ENCODE results near the gene GRB2.

Gene GRB2

DNA sequence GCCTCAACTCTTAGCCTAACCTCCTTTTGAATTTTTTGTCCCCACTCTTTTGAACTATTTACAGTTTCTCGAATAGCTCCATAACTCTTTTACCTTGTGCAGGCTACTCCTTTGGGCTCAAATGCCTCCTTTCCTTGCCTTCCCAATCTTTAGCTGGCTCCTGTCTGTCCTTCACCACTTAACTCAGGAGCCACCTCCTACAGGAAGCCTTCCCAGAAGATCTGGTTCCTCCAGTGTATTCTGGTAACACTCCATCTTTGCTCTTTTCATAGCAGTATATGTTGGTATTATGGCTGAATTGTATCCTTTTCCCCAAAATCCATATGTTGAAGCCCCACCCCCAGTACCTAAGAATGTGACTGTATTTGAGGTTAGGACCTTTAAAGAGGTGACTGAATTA lies 9.0 kb upstream of the GRB2 start:
- DNase-seq (ENCODE audit: low read depth in 3 of 3, low spot score in 1 of 3), result no peak

GRCh38 chr17:75412455-75413317 lies 7.2 kb upstream of the GRB2 start:
- DNase-seq (ENCODE audit: low read depth in 3 of 3, low spot score in 1 of 3), result peak in 2 of 3 donors; percentile 45 to 62

DNA sequence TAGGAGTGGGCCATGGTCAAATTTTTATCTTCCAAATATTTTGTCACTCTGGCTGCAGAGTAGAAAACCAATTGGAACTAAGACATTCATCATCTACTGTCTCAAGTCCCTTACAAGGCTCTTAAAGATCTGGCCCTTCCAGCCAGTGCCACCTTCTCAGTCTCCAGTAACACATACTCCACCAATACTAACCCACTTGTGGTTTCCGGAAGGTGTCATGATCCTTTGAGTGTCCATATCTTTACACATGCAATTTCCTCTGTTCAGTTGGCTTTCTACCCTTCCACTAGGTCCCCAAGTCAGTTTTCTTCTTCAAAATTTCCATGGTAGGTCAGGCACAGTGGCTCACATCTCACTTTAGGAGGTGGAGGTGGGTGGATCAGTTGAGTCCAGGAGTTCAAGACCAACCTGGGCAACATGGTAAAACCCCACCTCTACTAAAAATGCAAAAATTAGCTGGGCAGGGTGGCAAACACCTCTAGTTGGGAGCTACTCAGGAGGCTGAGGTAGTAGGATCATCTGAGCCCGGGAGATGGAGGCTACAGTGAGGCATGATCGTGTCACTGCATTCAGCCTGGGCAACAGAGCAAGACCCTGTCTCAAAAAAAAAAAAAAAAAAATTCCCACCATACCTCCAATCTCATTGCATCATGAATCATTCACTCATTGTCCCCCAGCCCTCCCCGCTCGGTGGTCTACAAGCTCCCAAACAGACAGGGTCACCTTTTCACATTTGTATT lies 6.0 kb upstream of the GRB2 start:
- DNase-seq (ENCODE audit: low read depth in 3 of 3, low spot score in 1 of 3), result no peak

DNA sequence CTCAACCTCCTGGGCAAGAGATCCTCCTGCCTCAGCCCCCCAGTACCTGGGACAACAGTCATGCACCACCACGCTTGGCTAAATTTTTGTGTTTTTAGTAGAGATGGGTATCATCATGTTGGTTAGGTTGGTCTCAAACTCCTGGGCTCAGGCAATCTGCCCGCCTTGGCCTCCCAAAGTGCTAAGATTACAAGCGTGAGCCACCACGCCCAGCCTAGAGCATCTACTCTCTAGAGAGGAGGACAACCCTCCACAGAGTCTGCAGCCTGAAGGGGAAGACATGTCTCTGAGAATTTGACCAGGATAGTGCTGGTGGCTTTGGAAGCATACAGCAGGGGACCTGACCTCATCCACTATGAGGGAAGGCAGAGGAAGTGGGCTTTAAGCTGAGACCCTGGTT lies 4.7 kb upstream of the GRB2 start:
- no peak for DNase-seq (ENCODE audit: low read depth in 3 of 3, low spot score in 1 of 3)

DNA sequence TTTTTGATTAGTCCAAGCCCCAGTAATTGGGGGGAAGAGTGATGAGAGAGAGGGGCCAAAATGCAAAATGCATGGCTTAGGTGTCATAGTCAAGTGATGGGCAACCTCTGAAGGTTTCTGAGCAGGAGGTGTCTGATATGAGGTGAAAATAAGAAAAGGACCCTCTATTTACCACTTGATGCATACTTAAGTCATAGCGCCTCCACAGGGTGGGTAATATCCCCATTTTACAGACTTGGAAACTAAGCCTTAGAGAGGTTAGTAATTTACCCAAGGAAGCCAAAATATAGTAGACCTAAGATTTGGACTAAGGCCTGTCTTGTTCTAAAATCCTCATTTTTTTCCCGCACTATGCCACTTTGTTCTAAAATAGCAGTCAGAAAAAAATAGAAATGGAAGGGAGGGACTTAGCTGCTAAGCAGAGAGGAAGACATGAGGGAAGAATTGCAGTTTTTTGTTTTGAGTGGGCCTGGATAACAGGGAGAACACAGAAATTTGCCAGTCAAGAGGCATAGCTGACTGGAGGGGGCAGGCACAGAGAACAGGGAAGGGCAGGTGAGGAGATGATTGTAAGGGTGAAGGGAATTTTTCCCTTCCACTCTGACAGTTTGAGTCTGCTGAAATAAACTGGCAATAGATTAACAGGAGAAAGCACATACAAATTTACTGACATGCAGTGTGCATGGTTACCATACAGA lies 2.3 kb upstream of the GRB2 start:
- DNase-seq (ENCODE audit: low read depth in 3 of 3, low spot score in 1 of 3), result no peak

GRCh38 chr17:75406222-75406615 lies 741 bp upstream of the GRB2 start:
- no peak for DNase-seq (ENCODE audit: low read depth in 3 of 3, low spot score in 1 of 3)

GRCh38 chr17:75404731-75405364 lies 630 bp downstream of the GRB2 start:
- DNase-seq (ENCODE audit: low read depth in 3 of 3, low spot score in 1 of 3), result peak in 1 of 3 donors; percentile 31

GRCh38 chr17:75404223-75404730 lies 1.2 kb downstream of the GRB2 start:
- DNase-seq (ENCODE audit: low read depth in 3 of 3, low spot score in 1 of 3), result peak in 1 of 3 donors; percentile 23

DNA sequence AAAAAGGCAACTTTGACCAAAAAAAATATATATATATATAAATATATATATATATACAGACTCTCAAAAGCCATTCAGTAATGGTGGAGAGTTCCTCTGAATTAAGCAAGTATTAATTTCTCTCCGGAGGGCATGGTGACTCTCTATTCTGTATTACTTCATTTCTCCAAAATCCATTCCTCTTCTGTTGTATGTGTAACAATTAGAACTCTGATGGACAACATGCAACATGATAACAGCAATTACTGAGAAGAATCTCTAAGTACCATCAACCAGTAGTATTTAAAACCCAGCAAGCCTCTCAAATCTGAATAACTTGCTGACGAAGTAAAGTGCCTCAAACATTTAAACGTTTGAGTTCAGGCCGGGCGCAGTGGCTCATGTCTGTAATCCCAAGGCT lies 2.3 kb downstream of the GRB2 start:
- no peak for DNase-seq (ENCODE audit: low read depth in 3 of 3, low spot score in 1 of 3)

- DNase-seq (ENCODE audit: low read depth in 3 of 3, low spot score in 1 of 3), result no peak
Observed at GRCh38 chr17:75402026-75402425, 3.5 kb downstream of the GRB2 start.

DNA sequence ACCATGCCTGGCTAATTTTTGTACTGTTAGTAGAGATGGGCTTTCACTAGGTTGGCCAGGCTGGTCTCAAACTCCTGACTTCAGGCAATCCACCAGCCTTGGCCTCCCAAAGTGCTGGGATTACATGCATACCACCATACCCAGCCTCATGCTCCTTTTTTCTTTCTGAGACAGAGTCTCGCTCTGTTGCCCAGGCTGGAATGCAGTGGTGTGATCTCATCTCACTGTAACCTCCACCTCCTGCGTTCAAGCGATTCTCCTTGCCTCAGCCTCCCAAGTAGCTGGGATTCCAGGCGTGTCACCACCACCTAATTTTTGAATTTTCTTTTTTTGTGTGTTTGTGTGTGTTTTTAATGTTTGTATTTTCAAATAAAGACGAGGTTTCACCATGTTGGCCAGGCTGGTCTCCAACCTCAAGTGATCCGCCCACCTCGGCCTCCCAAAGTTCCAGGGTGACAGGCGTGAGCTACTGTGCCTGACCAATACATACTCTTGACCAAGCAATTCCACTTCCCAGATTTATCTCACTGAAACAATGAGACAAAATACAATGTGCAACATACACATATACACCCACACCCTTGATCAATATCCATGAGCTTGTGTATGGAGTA lies 5.0 kb downstream of the GRB2 start:
- DNase-seq (ENCODE audit: low read depth in 3 of 3, low spot score in 1 of 3), result no peak

DNA sequence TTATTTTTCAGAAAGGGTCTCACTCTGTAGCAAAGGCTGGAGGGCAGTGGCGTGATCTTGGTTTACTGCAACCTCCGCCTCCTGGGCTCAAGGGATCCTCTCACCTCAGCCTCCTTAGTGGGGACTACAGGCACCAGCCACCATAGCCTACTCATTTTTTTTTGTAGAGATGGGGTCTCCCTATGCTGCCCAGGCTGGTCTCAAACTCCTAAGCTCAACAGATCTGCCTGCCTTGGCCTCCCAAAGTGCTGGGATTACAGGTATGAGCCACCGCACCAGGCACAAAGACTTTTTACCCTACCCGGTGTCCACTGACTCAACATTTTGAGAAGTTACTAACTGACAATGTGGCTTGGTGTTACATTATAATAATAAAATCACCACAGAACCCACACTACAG lies 7.2 kb downstream of the GRB2 start:
- no peak for DNase-seq (ENCODE audit: low read depth in 3 of 3, low spot score in 1 of 3)

GRCh38 chr17:75397217-75397616 lies 8.3 kb downstream of the GRB2 start:
- no peak for DNase-seq (ENCODE audit: low read depth in 3 of 3, low spot score in 1 of 3)

DNA sequence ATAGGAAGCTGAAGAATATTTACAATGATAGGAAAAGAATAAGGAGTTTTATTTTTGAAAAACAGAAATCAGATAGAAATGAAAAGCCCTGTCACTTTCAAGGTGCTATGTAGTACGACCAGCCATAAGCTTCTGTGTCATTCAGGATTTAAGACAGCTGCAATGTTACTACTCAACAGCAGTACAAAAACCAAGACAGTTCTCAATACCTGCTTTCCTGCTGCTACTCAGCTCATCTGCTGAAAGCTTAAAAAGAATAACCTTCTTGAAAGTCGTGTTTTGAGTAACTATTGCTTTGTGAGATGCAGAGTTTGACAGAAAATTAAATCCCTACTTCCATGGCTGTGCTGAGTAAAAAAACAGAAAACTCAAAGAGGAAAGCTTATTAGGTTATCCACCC lies 8.7 kb downstream of the GRB2 start:
- DNase-seq (ENCODE audit: low read depth in 3 of 3, low spot score in 1 of 3), result no peak

DNA sequence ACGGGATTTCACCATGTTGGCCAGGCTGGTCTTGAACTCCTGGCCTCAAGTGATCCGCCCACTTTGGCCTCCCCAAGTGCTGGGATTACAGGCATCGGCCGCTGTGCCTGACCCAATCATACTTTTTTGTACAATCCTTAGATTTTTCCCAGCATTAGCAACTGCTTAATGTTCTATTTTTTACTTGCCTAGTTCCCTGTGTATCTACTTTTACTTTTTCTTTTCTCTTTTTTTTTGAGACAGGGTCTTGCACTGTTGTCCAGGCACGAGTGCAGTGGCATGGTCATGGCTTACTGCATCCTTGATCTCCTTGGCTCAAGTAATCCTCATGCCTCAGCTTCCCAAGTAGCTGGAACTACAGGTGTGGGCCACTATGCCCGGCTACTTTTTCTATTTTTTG lies 9.5 kb downstream of the GRB2 start:
- DNase-seq (ENCODE audit: low read depth in 3 of 3, low spot score in 1 of 3), result no peak

- DNase-seq (ENCODE audit: low read depth in 3 of 3, low spot score in 1 of 3), result no peak
Observed at GRCh38 chr17:75394332-75394918, 11.1 kb downstream of the GRB2 start.

DNA sequence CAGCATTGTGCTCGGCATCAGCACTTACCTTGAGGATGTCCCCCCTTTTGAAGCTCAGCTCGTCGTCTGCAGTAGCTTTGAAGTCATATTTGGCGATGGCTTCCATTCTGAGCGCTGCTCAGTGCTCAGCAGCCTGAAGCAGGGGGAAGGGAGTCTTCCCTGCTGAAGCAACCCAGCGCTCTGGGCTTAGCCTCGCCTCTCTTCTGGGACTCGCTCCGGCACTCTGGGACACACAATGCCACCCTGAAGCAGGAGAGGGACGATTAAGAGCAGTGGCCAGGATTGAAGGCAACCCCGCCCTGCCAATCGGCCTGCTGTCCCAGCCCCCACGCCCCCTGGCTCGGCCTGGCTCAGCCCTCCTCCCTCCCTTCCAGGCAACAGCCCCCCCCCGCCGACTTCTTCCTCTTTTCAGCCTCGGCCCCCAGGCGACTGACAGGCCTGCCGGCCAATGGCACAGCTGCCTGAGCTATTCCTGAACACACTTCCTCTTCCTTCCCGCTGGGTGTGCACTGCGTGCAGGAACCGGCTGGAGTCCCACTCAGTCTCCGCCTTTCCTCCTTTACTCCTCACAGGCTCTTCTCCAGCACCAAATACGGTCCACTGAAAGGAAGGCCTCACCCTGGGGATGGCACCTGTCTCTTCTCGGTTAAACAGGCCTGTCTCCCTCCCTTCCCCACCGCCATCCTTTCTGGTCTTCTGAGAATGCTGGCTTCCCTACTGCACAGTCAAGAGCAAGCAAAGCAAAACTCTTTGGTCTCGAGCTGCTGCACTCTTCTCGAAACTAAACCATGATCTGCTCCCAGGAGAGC lies 11.8 kb downstream of the GRB2 start:
- DNase-seq (ENCODE audit: low read depth in 3 of 3, low spot score in 1 of 3), result peak; percentile 45 to 59 (median 46)

GRCh38 chr17:75392559-75392958 lies 12.9 kb downstream of the GRB2 start:
- no peak for DNase-seq (ENCODE audit: low read depth in 3 of 3, low spot score in 1 of 3)

GRCh38 chr17:75390982-75391381 lies 14.5 kb downstream of the GRB2 start:
- no peak for DNase-seq (ENCODE audit: low read depth in 3 of 3, low spot score in 1 of 3)

All from stimulated activated CD4-positive, alpha-beta T cell treated with anti-CD3 and anti-CD28 coated beads, TNF-alpha, amount 100 ng/mL, for 1 hour (primary cell).